ENCODE data around the gene TRH.
A peak's percentile ranks its signal among the peaks of the same experiment; 100 is the strongest.
"Not testable (repeated sequence)": the region's sequence is repeated elsewhere in the genome, so short reads cannot be mapped to it uniquely, and the experiment has no call there.

TRH gene

GRCh38 chr3:129999176-129999575 lies 24.7 kb downstream of the TRH start:
- not testable (repeated sequence) for H3K27ac Mint-ChIP-seq, H3K4me1 Mint-ChIP-seq, H3K9me3 Mint-ChIP-seq, H3K36me3 Mint-ChIP-seq, H3K4me3 Mint-ChIP-seq, DNase-seq
- peaks cover 66% of the 10 kb centered on the region for H3K27me3 Mint-ChIP-seq
- CTCF ChIA-PET, result interaction anchor here (0.6 kb wide), 1 partner anchor 278 kb away, joined by 3 read pairs; no protein-coding TSS in a partner anchor

GRCh38 chr3:130002666-130003598 lies 28.4 kb downstream of the TRH start:
- Mint-ChIP-seq H3K4me3 (peak overlapping the region; percentile 29), H3K27me3 (peaks cover 87% of the 10 kb centered on the region)
- CTCF ChIA-PET, result interaction anchor here (0.6 to 3.1 kb wide), 3 partner anchors 61 to 375 kb away, joined by 3 to 16 read pairs (median 5); no protein-coding TSS in a partner anchor
- H3K9me3 Mint-ChIP-seq, H3K27ac Mint-ChIP-seq, H3K4me1 Mint-ChIP-seq, H3K36me3 Mint-ChIP-seq: not testable (repeated sequence)
- peak; percentile 64 for DNase-seq

- Mint-ChIP-seq H3K27ac (no peak overlapping the region), H3K36me3 (no peaks in the 10 kb centered on the region), H3K4me3 (no peak overlapping the region), H3K27me3 (peaks cover 49% of the 10 kb centered on the region), H3K9me3 (no peaks in the 10 kb centered on the region), H3K4me1 (no peaks in the 10 kb centered on the region)
- CTCF ChIA-PET, result no interaction called here
- DNase-seq, result no peak
Observed at GRCh38 chr3:130010556-130010955, 36.0 kb downstream of the TRH start.

GRCh38 chr3:130012108-130012507 lies 37.6 kb downstream of the TRH start:
- H3K27ac Mint-ChIP-seq, H3K4me3 Mint-ChIP-seq, H3K36me3 Mint-ChIP-seq, H3K4me1 Mint-ChIP-seq, CTCF ChIA-PET, DNase-seq, H3K9me3 Mint-ChIP-seq: not testable (repeated sequence)
- H3K27me3 Mint-ChIP-seq, result peaks cover 37% of the 10 kb centered on the region

- H3K4me3 Mint-ChIP-seq, H3K4me1 Mint-ChIP-seq, CTCF ChIA-PET, DNase-seq, H3K9me3 Mint-ChIP-seq, H3K27ac Mint-ChIP-seq, H3K36me3 Mint-ChIP-seq: not testable (repeated sequence)
- H3K27me3 Mint-ChIP-seq, result peaks cover 28% of the 10 kb centered on the region
Observed at GRCh38 chr3:130013246-130013645, 38.7 kb downstream of the TRH start.

GRCh38 chr3:130014526-130014925 lies 40.0 kb downstream of the TRH start:
- no peak overlapping the region for H3K27ac Mint-ChIP-seq
- H3K27me3 Mint-ChIP-seq, result peaks cover 24% of the 10 kb centered on the region
- no peak overlapping the region for H3K4me3 Mint-ChIP-seq
- CTCF ChIA-PET, result no interaction called here
- no peaks in the 10 kb centered on the region for H3K4me1 Mint-ChIP-seq
- no peaks in the 10 kb centered on the region for H3K36me3 Mint-ChIP-seq
- H3K9me3 Mint-ChIP-seq, result no peaks in the 10 kb centered on the region
- DNase-seq, result no peak

- H3K4me1 Mint-ChIP-seq, H3K9me3 Mint-ChIP-seq, CTCF ChIA-PET, H3K4me3 Mint-ChIP-seq, DNase-seq, H3K27ac Mint-ChIP-seq, H3K36me3 Mint-ChIP-seq: not testable (repeated sequence)
- peaks cover 14% of the 10 kb centered on the region for H3K27me3 Mint-ChIP-seq
Observed at GRCh38 chr3:130017661-130018060, 43.1 kb downstream of the TRH start.

GRCh38 chr3:130026146-130026829 lies 51.8 kb downstream of the TRH start:
- H3K9me3 Mint-ChIP-seq, H3K36me3 Mint-ChIP-seq, H3K27ac Mint-ChIP-seq, H3K4me1 Mint-ChIP-seq, H3K4me3 Mint-ChIP-seq, DNase-seq: not testable (repeated sequence)
- H3K27me3 Mint-ChIP-seq, result peaks cover 18% of the 10 kb centered on the region
- CTCF ChIA-PET, result interaction anchor here (1.2 to 1.5 kb wide), 4 partner anchors 63 to 84 kb away, joined by 3 to 7 read pairs (median 4); no protein-coding TSS in a partner anchor

GRCh38 chr3:130027437-130027836 lies 52.9 kb downstream of the TRH start:
- H3K4me3 Mint-ChIP-seq, H3K36me3 Mint-ChIP-seq, H3K4me1 Mint-ChIP-seq, H3K27ac Mint-ChIP-seq, H3K9me3 Mint-ChIP-seq, DNase-seq: not testable (repeated sequence)
- CTCF ChIA-PET, result interaction anchor here (1.5 to 1.8 kb wide), 2 partner anchors 69 to 85 kb away, joined by 3 to 7 read pairs; no protein-coding TSS in a partner anchor
- H3K27me3 Mint-ChIP-seq, result peaks cover 14% of the 10 kb centered on the region

Data from activated naive CD4-positive, alpha-beta T cell treated with anti-CD3 and anti-CD28 coated beads, Interleukin-2, amount 10 ng/mL, durations not matched to agents 7 days and 5 days (primary cell).